ENCODE results near the gene IBSP.

IBSP gene

GRCh38 chr4:87832669-87833068, 33.3 kb downstream of the IBSP start, which contains the start of gene MEPE:
Gene MEPE (plus strand): TSS chr4:87832969. CDS start chr4:87834715, 1,746 bp downstream.
- in situ Hi-C loops (cut with HindIII; ENCODE audit: low sequenced_read_pairs) = loop anchor here (25.0 kb wide), 1 partner anchor 295 kb away; the partner anchor contains the start of gene SPARCL1
- no peak for DNase-seq (ENCODE audit: low read depth)
- H3K4me3 ChIP-seq (ENCODE audit: low read depth, low read length) = no peak within 1 kb of the TSS
- no peak for TF ChIP-seq CTCF (IDR thresholded peaks at IDR 0.05; ENCODE audit: low read depth, low read length, missing control alignments)

DNA sequence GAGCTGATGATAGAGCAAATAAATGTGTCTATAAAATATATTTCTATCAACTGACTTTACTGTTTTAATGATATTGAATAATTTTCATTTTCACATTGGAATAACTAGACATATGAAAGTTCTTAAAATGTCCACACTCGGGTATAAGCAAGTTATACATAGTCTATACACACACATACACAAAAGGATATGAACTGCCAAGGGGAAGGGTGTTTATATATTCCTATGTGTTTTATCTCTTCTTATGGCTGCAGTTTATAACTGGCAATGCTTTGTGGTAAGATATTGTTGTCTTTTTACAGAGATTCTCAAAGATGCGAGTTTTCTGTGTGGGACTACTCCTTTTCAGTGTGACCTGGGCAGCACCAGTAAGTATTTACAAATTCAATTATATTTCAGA, 35.0 kb downstream of the IBSP start:
- in situ Hi-C loops (cut with HindIII; ENCODE audit: low sequenced_read_pairs) = loop anchor here (25.0 kb wide), 1 partner anchor 297 kb away; the partner anchor contains the start of gene SPARCL1
- H3K4me3 ChIP-seq (ENCODE audit: low read depth, low read length) = no peak overlapping the region
- TF ChIP-seq CTCF (IDR thresholded peaks at IDR 0.05; ENCODE audit: low read depth, low read length, missing control alignments) = no peak
- no peak for DNase-seq (ENCODE audit: low read depth)

GRCh38 chr4:87835197-87835596, 35.8 kb downstream of the IBSP start:
- TF ChIP-seq CTCF (IDR thresholded peaks at IDR 0.05; ENCODE audit: low read depth, low read length, missing control alignments) = no peak
- no peak for DNase-seq (ENCODE audit: low read depth)
- no peak overlapping the region for H3K4me3 ChIP-seq (ENCODE audit: low read depth, low read length)
- in situ Hi-C loops (cut with HindIII; ENCODE audit: low sequenced_read_pairs) = loop anchor here (25.0 kb wide), 1 partner anchor 298 kb away; the partner anchor contains the start of gene SPARCL1

DNA sequence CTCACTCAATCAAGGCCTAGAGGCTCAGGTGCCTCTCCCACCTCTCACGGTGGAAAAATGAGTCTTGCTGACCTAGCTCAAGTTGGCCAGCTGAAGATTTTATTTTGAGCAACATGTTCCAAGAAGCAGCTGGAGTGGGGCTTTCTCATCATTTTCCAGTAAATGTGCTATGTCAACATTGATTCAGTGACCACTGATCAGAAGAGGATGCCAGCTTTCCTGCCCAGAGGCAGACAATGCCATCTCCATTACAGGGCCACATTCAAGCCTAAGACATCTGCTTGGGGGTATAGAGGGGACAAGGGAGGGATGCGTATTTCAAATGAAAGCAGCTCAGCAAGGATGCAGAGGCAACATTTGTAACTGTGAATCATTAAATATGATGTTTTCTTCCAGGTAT, 36.4 kb downstream of the IBSP start:
- DNase-seq (ENCODE audit: low read depth) = no peak
- in situ Hi-C loops (cut with HindIII; ENCODE audit: low sequenced_read_pairs) = loop anchor here (25.0 kb wide), 1 partner anchor 298 kb away; the partner anchor contains the start of gene SPARCL1
- no peak for TF ChIP-seq CTCF (IDR thresholded peaks at IDR 0.05; ENCODE audit: low read depth, low read length, missing control alignments)
- H3K4me3 ChIP-seq (ENCODE audit: low read depth, low read length) = no peak overlapping the region

DNA sequence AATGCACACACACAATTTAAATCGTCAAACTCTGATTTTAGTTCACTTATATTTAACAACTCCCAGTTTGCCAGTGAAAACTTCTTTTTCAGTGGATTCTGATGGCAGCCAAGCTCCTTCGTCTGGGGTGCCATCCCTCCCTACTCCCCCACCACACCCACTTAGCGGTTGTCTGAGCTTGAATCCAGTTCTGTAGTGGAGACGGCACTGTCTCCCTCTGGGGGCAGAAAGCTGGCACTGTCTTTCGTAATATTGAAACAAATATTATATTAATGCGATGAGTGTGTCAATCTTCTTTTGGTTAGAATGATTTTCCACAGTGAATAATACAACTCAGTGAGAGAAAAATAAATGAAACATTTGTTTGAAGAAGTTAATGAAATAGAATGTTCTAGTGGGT, 38.9 kb downstream of the IBSP start:
- DNase-seq (ENCODE audit: low read depth) = no peak
- in situ Hi-C loops (cut with HindIII; ENCODE audit: low sequenced_read_pairs) = loop anchor here (25.0 kb wide), 1 partner anchor 301 kb away; the partner anchor contains the start of gene SPARCL1

DNA sequence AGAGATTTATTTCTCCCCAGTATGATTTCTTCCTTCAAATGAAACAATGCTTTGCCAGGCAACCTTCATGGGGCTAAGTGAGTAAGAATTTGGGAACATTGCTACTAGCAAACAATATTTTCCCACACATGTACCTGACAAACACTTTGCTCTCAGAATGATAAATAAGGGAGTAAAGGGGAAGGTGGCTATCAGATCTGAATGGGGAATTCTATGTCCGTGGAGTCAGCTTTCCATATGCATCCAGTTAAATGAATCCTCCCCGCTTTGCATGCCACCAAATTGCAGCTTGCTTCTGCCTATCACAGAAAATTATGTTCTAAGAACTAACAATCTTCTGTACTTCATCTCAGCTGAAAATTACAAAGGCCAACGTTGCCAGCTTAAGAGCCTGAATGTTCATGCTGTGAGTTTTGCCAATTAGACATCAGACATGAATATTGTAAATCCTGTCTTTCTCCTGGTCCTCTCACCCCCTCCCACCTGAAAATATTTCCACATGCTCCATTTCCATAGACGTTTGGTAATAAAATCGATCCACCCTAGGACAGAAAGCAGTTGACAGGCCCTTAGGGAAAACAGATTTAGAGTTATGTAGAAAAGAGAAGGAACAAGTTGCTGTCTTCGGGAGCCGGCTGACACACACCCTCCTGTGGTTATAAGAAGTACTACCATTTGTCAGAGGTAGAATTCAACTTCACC, 39.7 kb downstream of the IBSP start:
- in situ Hi-C loops (cut with HindIII; ENCODE audit: low sequenced_read_pairs) = loop anchor here (25.0 kb wide), 1 partner anchor 302 kb away; the partner anchor contains the start of gene SPARCL1
- TF ChIP-seq CTCF (IDR thresholded peaks at IDR 0.05; ENCODE audit: low read depth, low read length, missing control alignments) = peak; percentile 77
- DNase-seq (ENCODE audit: low read depth) = peak; percentile 12
- H3K4me3 ChIP-seq (ENCODE audit: low read depth, low read length) = no peak overlapping the region

More for the DNA sequence above, 38.9 kb downstream of the IBSP start:
- peak; percentile 46 for TF ChIP-seq CTCF (IDR thresholded peaks at IDR 0.05; ENCODE audit: low read depth, low read length, missing control alignments)
- no peak overlapping the region for H3K4me3 ChIP-seq (ENCODE audit: low read depth, low read length)

Measured in astrocyte of the cerebellum (primary cell).